Osteocyte (in vitro differentiated cells): ENCODE results near the gene CCDC136. TPM values are rescaled to one million over a fixed set of nuclear protein-coding genes. Genes with fewer than 3 reads are reported as not detected.
A peak's percentile ranks its signal among the peaks of the same experiment; 100 is the strongest.

Experiments
- DNase-seq: peaks from one replicate; pipeline ENCODE4 v3.0.0; 2021; ENCODE audit warnings: mixed read lengths; ENCODE audit not compliant: unreplicated experiment; ENCODE audit errors: extremely low spot score
- H3K27ac Mint-ChIP-seq: one replicate; pipeline ENCODE4 v1.8.0; 2021; ENCODE audit warnings: mild to moderate bottlenecking, mixed read lengths; ENCODE audit not compliant: unreplicated experiment
- H3K27me3 Mint-ChIP-seq: one replicate; pipeline ENCODE4 v1.8.0; 2021; ENCODE audit warnings: mixed read lengths; ENCODE audit not compliant: unreplicated experiment
- H3K36me3 Mint-ChIP-seq: one replicate; pipeline ENCODE4 v1.8.0; 2021; ENCODE audit warnings: mixed read lengths; ENCODE audit not compliant: unreplicated experiment
- H3K4me1 Mint-ChIP-seq: one replicate; pipeline ENCODE4 v1.8.0; 2021; ENCODE audit warnings: mixed read lengths; ENCODE audit not compliant: unreplicated experiment
- H3K4me3 Mint-ChIP-seq: one replicate; pipeline ENCODE4 v1.8.0; 2021; ENCODE audit warnings: mild to moderate bottlenecking, moderate library complexity, mixed read lengths; ENCODE audit not compliant: unreplicated experiment
- H3K9me3 Mint-ChIP-seq: one replicate; pipeline ENCODE4 v1.8.0; 2021; ENCODE audit warnings: mixed read lengths; ENCODE audit not compliant: unreplicated experiment
- CTCF ChIP-seq: fragments of 200-600 bp; sonication (generic); IDR thresholded peaks from 2 replicates; pipeline ENCODE4 v1.5.0; 2021; ENCODE audit warnings: antibody characterized with exemption, mild to moderate bottlenecking, moderate library complexity
- total RNA-seq: library from RNA; stranded (reverse); gene quantifications from 2 replicates; pipeline ENCODE4 v1.2.1, GENCODE V29; 2021

The CCDC136 gene
- total RNA-seq, 1 donor from 2014 or later: 13.3 TPM

DNA sequence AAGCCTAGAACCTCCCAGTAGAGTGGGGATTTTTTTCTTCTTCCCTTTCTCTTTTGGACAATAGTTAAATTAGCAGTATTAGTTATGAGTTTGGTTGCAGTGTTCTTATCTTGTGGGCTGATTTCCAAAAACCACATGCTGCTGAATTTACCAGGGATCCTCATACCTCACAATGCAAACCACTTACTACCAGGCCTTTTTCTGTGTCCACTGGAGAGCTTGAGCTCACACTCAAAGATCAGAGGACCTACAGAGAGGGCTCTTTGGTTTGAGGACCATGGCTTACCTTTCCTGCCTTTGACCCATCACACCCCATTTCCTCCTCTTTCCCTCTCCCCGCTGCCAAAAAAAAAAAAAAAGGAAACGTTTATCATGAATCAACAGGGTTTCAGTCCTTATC is 21.5 kb upstream of the CCDC136 start:
- Mint-ChIP-seq H3K27ac (no peak overlapping the region), H3K4me1 (peaks cover 4% of the 10 kb centered on the region), H3K27me3 (no peaks in the 10 kb centered on the region), H3K4me3 (no peak overlapping the region), H3K36me3 (peaks cover 65% of the 10 kb centered on the region), H3K9me3 (no peaks in the 10 kb centered on the region)
- TF ChIP-seq CTCF: no peak
- no peak for DNase-seq

- DNase-seq: no peak
- Mint-ChIP-seq H3K27me3 (no peaks in the 10 kb centered on the region), H3K27ac (no peak overlapping the region), H3K4me1 (peaks cover 17% of the 10 kb centered on the region), H3K4me3 (no peak overlapping the region), H3K9me3 (peaks cover 18% of the 10 kb centered on the region), H3K36me3 (peaks cover 58% of the 10 kb centered on the region)
- no peak for TF ChIP-seq CTCF
Observed at GRCh38 chr7:128773604-128774003, 18.2 kb upstream of the CCDC136 start.

DNA sequence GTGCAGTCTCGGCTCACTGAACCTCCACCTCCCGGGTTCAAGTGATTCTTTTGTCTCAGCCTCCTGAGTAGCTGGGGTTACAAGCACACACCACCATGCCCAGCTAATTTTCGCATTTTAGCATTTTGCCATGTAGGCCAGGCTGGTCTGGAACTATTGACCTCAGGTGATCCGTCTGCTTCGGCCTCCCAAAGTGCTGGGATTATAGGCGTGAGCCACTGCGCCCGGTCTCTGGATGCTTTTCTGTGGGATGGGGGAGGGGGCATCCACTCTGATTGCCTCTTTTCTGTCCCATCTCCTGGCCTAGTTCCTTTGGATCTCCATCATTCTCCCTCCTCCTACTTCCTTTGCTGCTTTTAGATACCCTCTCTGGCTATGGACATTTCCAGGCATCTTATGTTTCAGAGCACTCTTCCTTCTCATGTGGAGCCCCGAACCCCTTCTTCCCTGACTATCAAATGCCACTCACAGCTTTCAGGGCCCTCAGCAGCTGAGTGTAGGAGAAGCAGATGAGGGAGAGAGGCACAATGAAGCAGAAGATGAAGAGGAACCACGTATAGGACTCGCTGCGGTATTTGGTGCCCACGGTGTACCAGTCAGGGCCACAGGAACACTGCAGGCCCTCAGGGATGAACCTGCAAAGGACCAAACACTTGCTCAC is 17.6 kb upstream of the CCDC136 start:
- Mint-ChIP-seq H3K9me3 (peaks cover 18% of the 10 kb centered on the region), H3K27ac (no peak overlapping the region), H3K4me3 (no peak overlapping the region), H3K4me1 (peaks cover 17% of the 10 kb centered on the region), H3K36me3 (peaks cover 53% of the 10 kb centered on the region), H3K27me3 (no peaks in the 10 kb centered on the region)
- no peak for DNase-seq
- no peak for TF ChIP-seq CTCF

GRCh38 chr7:128774921-128775320 is 16.8 kb upstream of the CCDC136 start:
- Mint-ChIP-seq H3K27me3 (no peaks in the 10 kb centered on the region), H3K4me1 (peaks cover 17% of the 10 kb centered on the region), H3K9me3 (peaks cover 18% of the 10 kb centered on the region), H3K27ac (no peak overlapping the region), H3K4me3 (no peak overlapping the region), H3K36me3 (peaks cover 46% of the 10 kb centered on the region)
- DNase-seq: no peak
- TF ChIP-seq CTCF: no peak

GRCh38 chr7:128775744-128776474 is 15.9 kb upstream of the CCDC136 start, which contains the start of gene OPN1SW:
Gene OPN1SW, minus strand, starts transcription at chr7:128775794. Its CDS starts 13 bp downstream, at chr7:128775781.
- no peak for TF ChIP-seq CTCF
- H3K4me3 Mint-ChIP-seq: no peak within 1 kb of the TSS
- peak within 1 kb of the TSS; percentile 66 for H3K27ac Mint-ChIP-seq
- H3K9me3 Mint-ChIP-seq: peaks cover 18% of the 10 kb centered on the region
- peaks cover 17% of the 10 kb centered on the region for H3K4me1 Mint-ChIP-seq
- H3K27me3 Mint-ChIP-seq: no peaks in the 10 kb centered on the region
- no peak for DNase-seq
- H3K36me3 Mint-ChIP-seq: peaks cover 38% of the 10 kb centered on the region
